GM18867 (cell line): Measurements from ENCODE around the gene OR2L5.

ENCODE experiments used
- ATAC-seq: cut with Tn5 transposase; IDR thresholded peaks from one replicate; pipeline ENCODE4 v1.9.1; 2021; ENCODE audit warnings: mild to moderate bottlenecking, moderate library complexity; ENCODE audit not compliant: unreplicated experiment

The OR2L5 gene

GRCh38 chr1:248013229-248013710 lies at the start of gene OR2L5:
TSS of gene OR2L5 (plus strand) at chr1:248013660. CDS start at chr1:248021948, 8,288 bp downstream.
- ATAC-seq = no peak

- no peak for ATAC-seq
Observed at GRCh38 chr1:247964933-247965332, 48.5 kb upstream of the OR2L5 start, which contains the start of gene OR2AK2. TSS of gene OR2AK2 (plus strand) at chr1:247965233. CDS start at chr1:247965377, 144 bp downstream.

- peak; percentile 93 for ATAC-seq
Observed at GRCh38 chr1:247966532-247967204, 46.8 kb upstream of the OR2L5 start.

GRCh38 chr1:247992986-247993385 lies 20.5 kb upstream of the OR2L5 start:
- no peak for ATAC-seq

- ATAC-seq = no peak
Observed at GRCh38 chr1:247998811-247999210, 14.6 kb upstream of the OR2L5 start.

- ATAC-seq = no peak
Observed at GRCh38 chr1:248000169-248000568, 13.3 kb upstream of the OR2L5 start.

GRCh38 chr1:248007778-248008177 lies 5.7 kb upstream of the OR2L5 start:
- no peak for ATAC-seq

- ATAC-seq = no peak
Observed at GRCh38 chr1:248009681-248010080, 3.8 kb upstream of the OR2L5 start.

GRCh38 chr1:248015803-248016202 lies 2.3 kb downstream of the OR2L5 start:
- ATAC-seq = no peak

GRCh38 chr1:248029770-248030169 lies 16.3 kb downstream of the OR2L5 start, which contains the start of gene OR2L2:
TSS of gene OR2L2 (plus strand) at chr1:248030070. CDS start at chr1:248038268, 8,198 bp downstream.
- no peak for ATAC-seq

- peak; percentile 64 for ATAC-seq
Observed at GRCh38 chr1:248045209-248045608, 31.7 kb downstream of the OR2L5 start.

GRCh38 chr1:248046536-248046935 lies 33.1 kb downstream of the OR2L5 start, which contains the start of gene OR2L3:
TSS of gene OR2L3 (plus strand) at chr1:248046836. CDS start at chr1:248060682, 13,846 bp downstream.
- ATAC-seq = no peak

- ATAC-seq = no peak
Observed at GRCh38 chr1:248047008-248047407, 33.5 kb downstream of the OR2L5 start.

GRCh38 chr1:248054671-248055070 lies 41.2 kb downstream of the OR2L5 start:
- ATAC-seq = no peak

GRCh38 chr1:248055261-248055660 lies 41.8 kb downstream of the OR2L5 start:
- no peak for ATAC-seq

GRCh38 chr1:248065071-248065470 lies 51.6 kb downstream of the OR2L5 start:
- no peak for ATAC-seq

- no peak for ATAC-seq
Observed at GRCh38 chr1:248065604-248066003, 52.1 kb downstream of the OR2L5 start.
